Ascending aorta (tissue), 2 donors: ENCODE measurements around the gene ABCC5. TPM values are rescaled to one million over a fixed set of nuclear protein-coding genes. Genes with fewer than 3 reads are reported as not detected.
"Not testable (repeated sequence)": the region's sequence is repeated elsewhere in the genome, so short reads cannot be mapped to it uniquely, and the experiment has no call there.

Experiments used
- DNase-seq, 2 donors: peaks; one replicate each; pipeline ENCODE4 v3.0.0-alpha.2; 2019; ENCODE audit warnings: low spot score in 2 of 2
- H3K27ac ChIP-seq, 2 donors: fragments of 200-600 bp; sonication (generic); one replicate each; pipeline ENCODE4 v1.5.1; 2016 to 2017; ENCODE audit warnings: mild to moderate bottlenecking in 1 of 2
- H3K27me3 ChIP-seq: fragments of 200-600 bp; sonication (generic); one replicate; pipeline ENCODE4 v1.5.1; 2017
- H3K36me3 ChIP-seq, 2 donors: fragments of 200-600 bp; sonication (generic); one replicate each; pipeline ENCODE4 v1.5.1; 2016
- H3K4me1 ChIP-seq, 2 donors: fragments of 200-600 bp; sonication (generic); one replicate each; pipeline ENCODE4 v1.5.1; 2016 to 2017; ENCODE audit warnings: mild to moderate bottlenecking in 1 of 2
- H3K4me3 ChIP-seq, 2 donors: fragments of 200-600 bp; sonication (generic); one replicate each; pipeline ENCODE4 v1.5.1; 2016 to 2017; ENCODE audit warnings: mild to moderate bottlenecking in 1 of 2
- H3K9me3 ChIP-seq, 2 donors: fragments of 200-600 bp; sonication (generic); one replicate each; pipeline ENCODE4 v1.5.1; 2016
- CTCF ChIP-seq, 3 experiments: fragments of 200-600 bp in 2 of 3; fragments of 450-650 bp in 1 of 3; sonication (generic) in 2 of 3; IDR thresholded peaks; one replicate each; pipeline ENCODE4 v1.5.1; 2016 to 2019; ENCODE audit warnings: antibody characterized with exemption in 3 of 3, mild to moderate bottlenecking in 1 of 3, moderate library complexity in 1 of 3
- intact Hi-C: fragments of 100-400 bp; cut with DNase I; formaldehyde crosslinking; loops from one replicate; pipeline ENCODE4 v1.15.1; 2023
- total RNA-seq: library from RNA; depleted of rRNA; stranded (reverse); fragments of >200 nt; gene quantifications from one replicate; pipeline ENCODE4 v1.1.0, GENCODE V29; 2016

Gene ABCC5
- total RNA-seq, 1 donor from 2014 or later: 16.2 TPM

DNA sequence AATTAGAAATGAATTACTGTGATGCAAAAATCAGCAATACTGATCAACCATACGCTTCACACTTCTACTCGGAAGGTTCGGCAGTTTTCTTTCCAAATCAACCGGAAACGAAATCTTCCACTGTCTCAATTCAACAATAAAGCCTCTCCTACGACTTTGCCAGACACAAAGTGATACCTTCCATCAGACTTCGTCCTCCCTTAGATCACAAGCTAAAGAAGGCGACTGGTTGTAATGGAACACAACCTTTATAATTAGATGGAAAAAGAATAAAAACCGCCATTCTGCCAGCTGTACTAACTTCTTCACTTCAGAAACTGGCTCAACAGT lies 133.6 kb downstream of the ABCC5 start:
- intact Hi-C loops: loop anchor here (2.0 to 10.0 kb wide), 3 partner anchors 133 to 291 kb away; partner anchors contain the start of genes ABCC5 and AP2M1
- H3K27ac ChIP-seq: peak overlapping the region; percentile 75 to 81

GRCh38 chr3:183883291-183884096 lies 134.2 kb downstream of the ABCC5 start:
- no peak for DNase-seq
- Histone ChIP-seq H3K4me3 (peak overlapping the region; percentile 89 to 90), H3K9me3 (no peaks in the 10 kb centered on the region), H3K4me1 (peaks cover 0 to 21% of the 10 kb centered on the region in 2 donors), H3K27ac (no peak overlapping the region), H3K36me3 (no peaks in the 10 kb centered on the region), H3K27me3 (no peaks in the 10 kb centered on the region)
- intact Hi-C loops: loop anchor here (2.0 to 10.0 kb wide), 3 partner anchors 134 to 291 kb away; partner anchors contain the start of genes ABCC5 and AP2M1
- no peak for TF ChIP-seq CTCF (IDR thresholded peaks at IDR 0.05)

More for the DNA sequence above, 133.6 kb downstream of the ABCC5 start:
- TF ChIP-seq CTCF (IDR thresholded peaks at IDR 0.05): no peak
- no peaks in the 10 kb centered on the region for H3K9me3 ChIP-seq
- no peak for DNase-seq
- H3K4me1 ChIP-seq: peaks cover 0 to 21% of the 10 kb centered on the region in 2 donors
- no peaks in the 10 kb centered on the region for H3K36me3 ChIP-seq
- peak overlapping the region; percentile 89 to 90 for H3K4me3 ChIP-seq
- H3K27me3 ChIP-seq: no peaks in the 10 kb centered on the region

- Histone ChIP-seq H3K27ac (no peak overlapping the region), H3K4me3 (no peak overlapping the region), H3K9me3 (no peaks in the 10 kb centered on the region), H3K36me3 (peaks cover 0 to 3% of the 10 kb centered on the region in 2 donors), H3K4me1 (peaks cover 0 to 17% of the 10 kb centered on the region in 2 donors), H3K27me3 (no peaks in the 10 kb centered on the region)
- no peak for TF ChIP-seq CTCF (IDR thresholded peaks at IDR 0.05)
- no peak for DNase-seq
- intact Hi-C loops: loop anchor here (5.0 to 10.0 kb wide), 2 partner anchors 137 to 295 kb away; partner anchors contain the start of genes ABCC5 and AP2M1
These were observed 137.6 kb downstream of the ABCC5 start for GRCh38 chr3:183880121-183880520.

DNA sequence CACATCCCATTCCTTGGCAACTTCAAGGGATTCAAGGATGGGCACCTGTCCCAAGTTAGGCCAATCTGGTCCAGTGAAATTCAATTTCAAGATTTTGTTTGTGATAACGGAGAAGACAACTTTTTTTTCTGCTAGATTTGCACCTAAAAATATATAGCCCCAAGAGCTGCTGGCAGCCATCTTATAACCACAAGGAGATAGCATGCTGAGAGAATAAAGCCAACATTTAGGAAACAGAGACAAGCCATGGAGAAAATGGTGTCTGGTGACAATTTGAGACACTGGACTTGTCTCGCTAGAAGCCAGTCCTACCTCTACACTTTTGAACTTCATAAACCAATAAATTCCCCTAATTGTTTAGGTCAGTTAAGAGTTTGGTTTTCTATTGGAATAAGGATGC lies 138.4 kb downstream of the ABCC5 start:
- Histone ChIP-seq H3K4me3 (no peak overlapping the region), H3K36me3 (peaks cover 0 to 3% of the 10 kb centered on the region in 2 donors), H3K27ac (no peak overlapping the region), H3K27me3 (no peaks in the 10 kb centered on the region), H3K4me1 (peaks cover 0 to 15% of the 10 kb centered on the region in 2 donors), H3K9me3 (no peaks in the 10 kb centered on the region)
- intact Hi-C loops: no loop called here
- no peak for TF ChIP-seq CTCF (IDR thresholded peaks at IDR 0.05)
- DNase-seq: no peak

GRCh38 chr3:183878071-183878470 lies 139.6 kb downstream of the ABCC5 start:
- Histone ChIP-seq H3K27ac (no peak overlapping the region), H3K27me3 (no peaks in the 10 kb centered on the region), H3K9me3 (no peaks in the 10 kb centered on the region), H3K36me3 (peaks cover 0 to 3% of the 10 kb centered on the region in 2 donors), H3K4me3 (no peak overlapping the region), H3K4me1 (peaks cover 0 to 3% of the 10 kb centered on the region in 2 donors)
- intact Hi-C loops: no loop called here
- DNase-seq: no peak
- no peak for TF ChIP-seq CTCF (IDR thresholded peaks at IDR 0.05)

GRCh38 chr3:183877227-183877626 lies 140.5 kb downstream of the ABCC5 start:
- H3K4me3 ChIP-seq, H3K9me3 ChIP-seq, H3K27ac ChIP-seq, intact Hi-C loops, H3K4me1 ChIP-seq, DNase-seq, H3K27me3 ChIP-seq, H3K36me3 ChIP-seq: not testable (repeated sequence)
